ENCODE measurements around the gene FAM131B.
"Not testable (repeated sequence)": the region's sequence is repeated elsewhere in the genome, so short reads cannot be mapped to it uniquely, and the experiment has no call there.

The FAM131B gene

DNA sequence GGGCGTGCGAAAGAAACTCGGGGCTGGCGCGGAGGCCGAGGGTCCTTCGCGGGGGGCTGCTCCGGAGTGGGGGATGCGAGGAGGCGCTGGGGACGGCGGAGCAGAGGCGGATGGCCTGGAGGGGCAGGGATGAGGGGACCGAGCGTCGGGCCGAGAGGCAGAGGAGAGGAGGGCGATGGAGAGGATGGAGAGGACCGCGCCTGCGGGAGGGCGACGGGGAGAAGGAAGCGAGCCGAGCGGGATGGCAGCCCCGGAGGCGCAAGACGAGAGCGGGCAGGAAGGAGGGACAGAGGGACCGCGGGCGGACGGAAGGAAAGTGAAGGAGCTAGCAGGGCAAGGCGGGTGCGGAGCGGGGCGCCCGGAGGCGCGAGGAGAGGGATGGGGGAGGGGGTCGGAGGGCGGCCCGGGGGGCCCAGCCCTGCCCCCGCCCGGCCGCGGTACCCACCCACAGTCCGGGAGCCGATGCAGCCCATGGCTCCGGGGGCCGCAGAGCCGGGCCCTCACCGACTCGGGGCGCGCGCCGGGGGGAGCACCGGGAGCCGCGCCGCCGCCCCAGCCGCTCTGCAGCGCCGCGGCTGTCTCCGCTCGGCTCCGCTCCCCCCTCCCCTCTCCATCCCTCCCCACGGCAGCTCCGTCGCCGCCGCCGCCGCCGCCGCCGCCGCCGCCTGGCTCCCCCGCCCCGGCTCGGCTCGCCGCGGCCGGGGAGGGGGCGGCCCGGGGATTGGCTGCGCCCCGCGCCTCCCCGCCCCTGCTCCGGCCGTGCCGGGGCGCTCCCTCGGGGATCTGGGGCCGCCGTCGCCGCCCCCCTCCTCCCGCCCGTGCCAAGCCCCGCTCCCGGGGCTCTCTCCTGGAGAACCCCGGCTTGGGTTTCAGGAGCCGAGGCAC is at the start of gene FAM131B:
Gene FAM131B (minus strand): TSS at position 583 of the 885 bp plus-strand sequence. CDS start 110 bp downstream, at position 473.
- no peak for FAIRE-seq
- DNase-seq (ENCODE audit: low spot score), result peak; percentile 36

DNA sequence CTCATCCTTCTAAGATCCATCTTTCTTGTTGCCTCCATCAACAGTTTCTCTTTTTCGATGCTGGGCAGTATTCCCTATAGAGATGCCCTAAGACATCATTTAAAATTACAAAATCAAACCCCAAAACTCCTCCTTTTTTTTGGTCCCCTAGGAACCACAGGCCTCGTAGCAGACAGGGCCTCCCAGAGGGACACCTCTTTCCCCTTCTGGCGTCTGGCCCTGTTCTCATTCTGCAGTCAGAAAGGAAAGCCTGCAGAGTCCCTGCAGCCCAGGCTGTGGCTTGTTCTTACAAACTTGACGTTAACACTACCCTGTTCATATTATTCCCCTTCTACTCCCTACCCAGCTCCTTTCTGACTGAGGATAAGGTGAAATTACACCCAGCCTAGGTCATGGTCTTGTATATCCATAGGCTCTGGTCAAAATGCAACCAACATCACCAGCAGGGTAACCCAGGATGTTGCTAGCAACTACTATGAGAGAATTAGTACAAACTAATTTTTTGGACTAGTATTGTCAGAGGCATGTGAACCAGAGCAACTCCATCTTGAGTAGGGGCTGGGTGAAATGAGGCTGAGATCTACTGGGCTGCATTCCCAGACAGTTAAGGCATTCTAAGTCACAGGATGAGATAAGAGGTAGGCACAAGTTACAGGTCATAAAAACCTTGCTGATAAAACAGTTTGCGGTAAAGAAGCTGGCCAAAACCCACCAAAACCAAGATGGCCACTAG is 49.6 kb upstream of the FAM131B start:
- DNase-seq (ENCODE audit: low spot score) (no peak), FAIRE-seq (no peak)

DNA sequence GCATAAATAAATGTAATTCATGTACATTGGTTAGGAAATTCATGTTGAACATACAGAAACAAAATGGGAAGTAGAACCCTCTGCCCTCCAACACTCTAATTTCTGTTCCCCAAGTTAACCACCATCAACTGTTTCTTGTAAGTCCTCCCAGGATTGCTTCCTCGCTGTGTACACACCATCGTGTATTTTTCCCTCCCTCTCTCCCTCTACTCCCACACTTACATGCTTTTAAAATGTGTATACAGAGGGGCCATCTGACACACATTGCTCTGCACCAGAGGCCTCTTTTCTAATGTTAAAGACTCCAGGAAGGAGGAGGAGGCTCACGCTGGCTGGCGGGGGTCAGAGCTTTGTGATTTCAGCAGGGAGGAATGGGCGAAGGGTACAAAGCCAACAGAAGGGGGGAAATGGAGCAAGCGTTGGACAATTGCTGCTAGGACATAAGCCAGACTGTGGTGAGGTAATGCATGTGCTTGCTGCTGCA is 48.0 kb upstream of the FAM131B start:
- no peak for DNase-seq (ENCODE audit: low spot score)
- no peak for FAIRE-seq

DNA sequence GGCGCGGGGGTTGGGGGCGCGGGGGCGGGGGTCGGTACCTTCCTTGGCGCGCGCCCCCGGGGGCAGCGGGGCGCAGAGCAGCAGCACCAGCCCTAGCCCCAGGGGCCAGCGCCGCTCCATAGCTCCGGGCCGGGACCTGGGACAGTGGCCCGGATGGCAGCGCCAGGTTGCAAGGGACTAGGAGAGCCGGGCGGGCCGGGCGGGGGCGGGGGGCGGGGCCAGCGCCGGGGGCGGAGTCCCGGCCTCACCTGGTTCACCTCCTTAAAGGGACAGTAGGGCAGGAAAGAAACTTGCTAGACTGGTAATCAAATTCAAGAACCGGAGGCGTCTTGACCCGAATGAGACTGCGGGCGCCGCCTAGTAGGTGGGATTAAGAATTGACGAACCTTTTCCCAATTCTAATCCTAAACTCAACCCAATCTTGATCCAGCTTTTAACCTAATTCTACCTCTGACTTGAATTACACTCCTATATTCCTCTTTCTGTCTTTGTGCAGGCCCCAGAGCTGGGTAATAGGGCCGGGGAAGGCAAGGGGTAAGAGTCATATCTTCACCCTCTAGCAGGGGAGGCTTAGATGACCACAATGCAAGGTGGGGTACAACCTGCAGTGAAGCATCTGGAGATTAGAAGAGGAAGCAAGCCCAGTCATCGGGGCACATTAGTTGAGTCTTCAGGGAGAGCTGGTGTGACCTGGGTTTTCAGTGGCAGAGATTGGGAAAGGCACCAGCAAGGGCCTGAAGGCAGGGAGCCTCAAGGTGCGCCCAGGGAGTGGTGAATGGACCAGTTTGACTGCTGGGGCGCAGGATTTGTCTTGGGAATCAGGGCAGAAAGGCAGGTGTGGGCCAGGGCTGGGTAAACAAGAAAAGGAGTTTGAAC is 46.4 kb upstream of the FAM131B start, which contains the start of gene EPHA1:
Gene EPHA1 (minus strand): TSS at position 171 of the 876 bp plus-strand sequence. CDS start 51 bp downstream, at position 120.
- FAIRE-seq (no peak), DNase-seq (ENCODE audit: low spot score) (peak; percentile 20)

DNA sequence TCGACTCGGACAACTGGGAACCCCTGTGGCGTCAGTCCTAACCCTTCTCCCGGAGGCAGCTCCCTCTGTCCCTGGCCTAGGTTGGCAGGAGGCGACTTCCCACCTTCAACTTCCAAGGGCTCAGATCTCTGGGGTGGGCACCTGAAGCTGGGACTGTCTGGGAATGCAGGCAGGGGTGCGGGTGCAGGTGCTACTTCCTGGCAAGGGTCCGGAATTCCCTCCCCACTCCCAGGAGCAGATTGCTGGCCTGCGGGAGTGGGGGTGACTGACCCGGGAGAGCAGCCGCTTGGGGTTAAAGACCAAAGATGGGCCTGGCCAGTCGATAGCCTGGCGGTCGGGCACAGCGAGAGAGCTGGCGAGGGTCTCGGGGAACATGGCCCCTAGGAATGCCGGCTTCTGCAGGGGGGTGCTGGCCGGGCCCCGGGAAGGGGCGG is 45.8 kb upstream of the FAM131B start:
- FAIRE-seq, result no peak
- DNase-seq (ENCODE audit: low spot score), result no peak

DNA sequence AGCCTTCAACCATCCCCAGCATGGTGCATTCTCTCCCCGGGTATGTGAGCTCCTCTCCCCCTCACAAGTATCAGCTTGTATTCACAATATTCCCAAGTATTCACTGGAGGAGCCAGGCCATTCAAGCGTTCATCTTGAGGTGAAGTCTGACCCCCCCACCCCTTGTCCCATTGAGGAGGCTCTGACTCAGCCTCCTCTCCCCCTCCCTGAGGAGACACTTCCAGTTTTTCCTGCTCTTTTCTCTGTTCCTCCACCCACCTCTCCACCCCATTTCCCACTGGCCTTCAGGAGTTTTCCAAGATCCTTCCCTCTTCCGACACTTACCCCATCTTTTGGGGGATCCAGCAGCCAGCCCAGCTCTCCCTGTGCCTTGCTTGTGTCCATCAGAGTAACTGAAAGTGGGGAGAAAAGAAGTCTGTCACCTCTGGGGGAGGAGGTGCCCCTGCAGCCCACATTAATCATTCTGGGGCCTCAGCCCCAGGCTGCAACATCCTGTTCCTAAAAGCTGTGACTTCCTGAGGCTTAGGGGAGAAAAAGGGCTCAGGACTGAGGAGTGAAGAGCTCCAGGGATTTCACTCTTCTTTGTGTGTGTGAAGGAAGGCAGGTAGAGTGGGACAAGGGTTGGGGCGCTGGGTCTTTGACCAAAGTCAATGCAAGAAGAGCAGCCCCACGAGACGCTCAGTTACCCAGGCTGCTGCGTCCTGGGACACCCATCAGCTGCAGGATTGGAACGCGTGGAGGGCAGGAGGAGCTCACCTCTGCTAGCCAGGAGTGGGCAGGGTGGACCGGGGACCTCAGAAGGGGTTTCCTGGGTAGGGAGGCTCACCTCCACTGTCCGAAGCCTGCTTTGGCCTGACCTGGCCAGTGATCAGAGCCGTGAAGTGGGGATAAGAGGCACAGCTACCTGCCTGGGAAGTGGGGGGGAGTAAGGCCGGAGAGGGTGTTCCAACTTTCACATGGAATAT is 45.1 kb upstream of the FAM131B start:
- FAIRE-seq (no peak), DNase-seq (ENCODE audit: low spot score) (no peak)

DNA sequence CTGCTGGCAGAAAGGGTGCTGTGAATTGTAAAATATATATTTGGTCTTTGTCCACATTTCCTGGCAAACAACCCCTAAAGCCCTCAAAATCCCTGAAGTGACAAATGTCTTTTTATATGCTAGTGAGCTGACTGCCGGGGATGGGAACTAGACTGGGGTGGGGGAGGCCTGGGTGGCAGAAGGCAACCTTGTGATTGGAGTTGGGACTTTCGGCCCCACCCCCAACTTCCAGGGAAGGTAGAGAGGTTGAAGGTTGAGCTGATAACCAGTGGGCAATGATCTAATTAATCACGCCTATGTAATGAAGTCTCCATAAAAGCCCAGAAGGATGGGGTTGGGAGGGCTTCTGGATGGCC is 43.5 kb upstream of the FAM131B start:
- FAIRE-seq (no peak), DNase-seq (ENCODE audit: low spot score) (no peak)

DNA sequence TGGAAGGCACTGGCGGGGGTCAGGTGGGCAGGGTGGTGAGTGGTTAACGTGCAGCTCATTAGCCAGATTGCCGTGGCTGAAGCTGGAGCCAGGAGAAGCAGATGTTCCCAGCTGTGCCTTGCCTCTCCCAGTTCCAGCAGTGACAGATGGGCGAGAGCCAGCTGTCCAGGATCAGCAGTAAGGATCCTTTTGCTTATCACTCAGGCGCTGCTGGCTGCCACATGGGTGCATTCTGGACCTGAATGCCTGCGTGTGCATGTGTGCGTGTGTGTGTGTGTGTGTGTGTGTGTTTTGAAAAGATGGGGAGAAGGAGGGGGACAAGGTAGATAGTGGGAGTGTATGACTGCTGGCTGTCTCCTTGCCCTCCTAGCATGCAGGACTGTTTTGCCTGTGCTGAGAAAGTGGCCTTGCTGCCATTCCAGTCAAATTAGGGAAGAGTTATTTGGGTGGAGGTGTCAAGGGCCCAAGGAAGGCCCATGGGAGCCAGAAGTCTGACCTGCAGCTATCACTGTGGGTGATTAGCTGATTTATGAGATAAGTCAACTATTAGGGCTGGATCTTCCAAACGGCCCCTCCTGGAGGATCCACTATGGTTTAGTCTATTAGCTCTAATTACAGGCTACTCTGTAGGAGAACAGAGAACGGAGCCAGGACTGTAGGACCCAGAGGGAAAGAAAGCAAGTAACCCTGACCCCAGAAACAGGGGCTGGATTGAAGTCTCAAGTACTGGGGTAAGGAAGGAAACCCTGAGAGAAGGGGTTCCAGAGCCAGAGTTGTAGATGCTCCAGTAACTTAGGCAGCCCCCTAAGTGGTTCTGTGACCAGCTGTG is 42.9 kb upstream of the FAM131B start:
- FAIRE-seq (no peak), DNase-seq (ENCODE audit: low spot score) (no peak)

DNA sequence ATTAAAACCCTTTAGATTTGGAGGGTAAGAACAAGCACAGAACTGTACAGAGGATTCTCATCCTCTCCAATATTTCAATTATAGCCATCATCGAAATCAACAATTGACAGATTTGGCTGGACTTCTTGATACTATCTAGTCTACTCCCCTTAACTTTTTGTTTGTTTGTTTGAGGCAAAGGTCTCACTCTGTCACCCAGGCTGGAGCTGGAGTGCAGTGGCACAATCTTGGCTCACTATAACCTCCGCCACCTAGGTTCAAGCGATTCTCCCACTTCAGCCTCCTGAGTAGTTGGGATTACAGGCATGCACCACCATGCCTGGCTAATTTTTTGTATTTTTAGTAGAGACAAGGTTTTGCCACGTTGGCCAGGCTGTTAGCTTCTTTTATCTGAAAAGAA is 39.7 kb upstream of the FAM131B start:
- not testable (repeated sequence) for DNase-seq (ENCODE audit: low spot score); FAIRE-seq

DNA sequence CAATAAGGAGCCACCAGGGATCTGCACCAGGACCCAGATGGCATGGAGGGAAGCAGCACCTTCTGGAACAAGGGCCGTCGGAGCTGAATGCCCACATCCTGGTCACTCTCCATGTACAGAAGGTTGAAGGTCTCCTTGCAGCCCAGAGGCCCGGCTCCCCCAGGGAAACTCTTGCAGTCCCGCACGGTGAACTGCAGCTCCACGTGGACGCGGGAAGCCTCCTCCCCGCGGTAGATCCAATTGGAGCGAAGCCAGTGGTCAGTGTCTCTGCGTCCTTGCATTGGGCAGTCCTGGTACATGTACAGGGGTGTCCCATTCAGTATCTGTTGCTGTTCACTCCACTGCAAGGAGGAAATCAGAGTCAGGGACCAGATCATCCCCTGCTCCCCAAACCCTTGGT is 38.8 kb upstream of the FAM131B start:
- no peak for FAIRE-seq
- no peak for DNase-seq (ENCODE audit: low spot score)

DNA sequence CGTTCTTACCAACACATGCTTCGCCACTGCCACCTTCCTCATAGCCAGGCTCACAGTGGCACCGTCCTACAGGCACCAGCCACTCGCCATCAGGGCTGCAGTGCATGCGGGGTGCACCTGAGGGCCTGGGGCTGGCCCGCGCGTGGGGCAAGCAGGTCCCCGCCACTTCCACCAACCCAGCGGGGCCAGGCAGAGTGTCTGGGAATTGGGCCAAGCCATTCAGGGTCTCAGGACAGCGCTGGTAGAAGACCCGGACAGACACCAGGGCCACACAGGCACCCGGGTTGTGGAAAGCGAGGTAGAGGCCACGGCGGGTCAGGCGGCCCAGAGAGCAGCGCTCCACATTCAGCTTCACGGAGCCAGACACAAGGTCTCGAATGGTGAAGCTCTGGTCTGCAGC is 37.1 kb upstream of the FAM131B start:
- DNase-seq (ENCODE audit: low spot score) (no peak), FAIRE-seq (no peak)

DNA sequence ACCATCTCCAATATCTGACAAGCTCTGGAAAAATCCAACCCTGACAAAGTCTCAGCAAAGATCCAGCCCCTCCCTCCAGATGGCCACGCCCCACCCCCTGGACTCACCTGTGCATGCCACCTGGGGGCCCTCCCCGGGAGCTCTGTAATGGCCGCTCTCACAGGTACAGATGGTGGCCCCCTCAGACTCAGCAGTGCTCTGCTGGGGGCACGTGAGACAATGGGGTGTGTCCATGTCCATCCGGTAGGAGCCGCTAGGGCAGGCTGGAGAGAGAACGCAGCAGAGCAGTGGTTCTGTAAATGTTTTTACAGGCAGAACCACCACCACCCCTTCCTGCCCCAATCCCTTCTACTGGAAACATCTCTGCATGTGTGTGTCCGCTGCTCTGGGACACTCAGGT is 36.6 kb upstream of the FAM131B start:
- DNase-seq (ENCODE audit: low spot score), result no peak
- FAIRE-seq, result no peak

DNA sequence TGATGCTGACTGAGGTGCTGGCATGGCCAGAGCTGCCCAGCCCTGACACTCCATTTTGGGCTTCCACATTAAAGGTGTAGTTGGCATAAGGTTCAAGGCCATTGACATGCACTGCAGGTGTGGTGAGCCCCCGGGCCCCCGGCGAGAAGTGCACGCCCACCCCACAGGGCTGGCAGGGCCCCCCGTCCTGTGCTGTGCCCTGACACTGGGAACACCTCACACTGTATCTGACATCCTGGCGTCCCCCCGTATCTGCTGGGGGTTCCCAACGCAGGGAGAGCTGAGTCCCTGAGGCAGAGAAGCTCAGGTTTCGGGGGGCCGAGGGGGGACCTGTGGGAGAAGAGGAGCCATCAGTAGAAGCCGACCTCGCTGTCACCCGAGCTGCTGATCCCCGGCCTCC is 36.1 kb upstream of the FAM131B start:
- FAIRE-seq, result no peak
- DNase-seq (ENCODE audit: low spot score), result no peak

DNA sequence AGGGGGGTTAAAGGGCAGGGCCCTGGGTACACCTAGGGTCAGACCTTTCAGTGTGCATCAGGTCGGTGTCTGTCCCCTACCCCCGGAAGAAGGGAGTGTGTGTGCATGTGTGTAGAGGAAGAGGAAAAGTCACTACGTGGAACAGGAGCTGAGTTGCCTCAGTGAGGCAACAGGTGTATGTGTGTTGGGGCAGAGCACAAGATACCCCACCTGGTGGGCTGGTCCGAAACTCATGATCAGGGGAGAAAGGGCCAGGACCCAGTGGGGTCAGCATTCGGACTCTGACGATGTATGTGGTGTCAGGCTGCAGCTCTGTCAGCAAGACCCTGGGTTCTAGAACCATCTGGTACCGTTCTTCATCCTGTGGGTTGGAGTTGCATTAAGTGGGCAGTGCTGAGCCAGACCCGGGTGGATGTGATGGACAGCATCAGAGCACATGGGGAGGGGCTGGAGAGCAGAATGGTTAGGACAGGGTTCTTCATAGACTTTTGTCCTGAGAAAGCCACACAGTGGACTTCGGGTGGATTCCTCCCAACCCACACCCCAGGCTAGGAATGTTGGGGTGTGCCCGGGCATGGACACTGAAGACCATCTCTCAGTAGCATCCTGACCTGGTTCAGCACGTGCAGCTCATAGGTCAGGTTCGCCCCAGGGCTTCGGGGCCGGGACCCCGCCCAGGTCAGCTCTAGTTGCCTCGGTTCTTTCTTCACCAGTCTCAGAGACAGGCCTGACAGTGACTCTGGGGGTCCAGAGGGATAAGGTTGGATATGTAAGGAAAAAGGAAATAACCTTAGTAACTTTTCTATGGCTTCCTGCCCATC is 35.4 kb upstream of the FAM131B start:
- DNase-seq (ENCODE audit: low spot score) (no peak), FAIRE-seq (no peak)

DNA sequence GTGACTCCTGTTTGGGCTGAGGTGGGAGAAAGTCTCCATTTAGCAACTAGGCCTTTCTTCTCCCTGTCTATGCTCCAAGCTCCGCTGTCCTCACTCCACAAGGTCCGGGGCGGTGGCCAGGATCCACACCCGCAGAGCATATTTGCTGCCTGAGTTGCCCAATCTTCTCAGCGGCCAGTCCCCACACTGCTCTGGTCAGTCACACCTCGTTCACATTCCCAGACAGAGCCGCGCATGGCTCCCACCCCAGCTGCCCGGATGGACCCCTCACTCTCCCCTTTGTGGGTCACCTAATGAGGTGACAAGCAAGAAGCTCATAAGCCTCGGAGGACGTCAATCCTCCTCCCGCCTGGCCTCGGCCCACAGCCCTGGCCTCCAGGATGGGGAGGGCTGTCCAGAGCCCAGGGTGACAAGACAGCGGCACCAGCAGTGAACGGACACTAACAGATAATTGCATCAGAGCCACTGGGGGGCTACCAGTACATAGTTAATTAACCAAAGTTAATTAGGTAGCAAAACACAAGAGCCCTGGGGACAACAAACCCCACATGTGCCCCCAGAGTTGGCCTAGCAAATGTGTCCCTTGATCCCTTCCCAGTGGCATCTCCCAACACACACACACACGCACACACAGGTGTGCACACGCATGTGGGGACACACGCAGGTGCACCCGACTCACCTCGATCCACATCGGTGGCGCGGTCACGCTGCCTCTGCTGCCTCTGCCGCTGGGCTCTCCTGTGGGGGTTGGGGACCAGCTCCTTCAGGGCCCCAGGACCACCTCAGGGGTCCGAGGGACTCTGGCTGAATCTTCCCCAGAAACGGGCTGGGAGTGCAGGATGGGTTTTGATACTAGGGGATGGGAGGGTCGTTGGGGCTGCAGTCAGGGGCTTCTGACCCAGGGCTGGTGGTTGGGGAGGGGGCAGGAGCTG is 34.4 kb upstream of the FAM131B start:
- FAIRE-seq, result no peak

DNA sequence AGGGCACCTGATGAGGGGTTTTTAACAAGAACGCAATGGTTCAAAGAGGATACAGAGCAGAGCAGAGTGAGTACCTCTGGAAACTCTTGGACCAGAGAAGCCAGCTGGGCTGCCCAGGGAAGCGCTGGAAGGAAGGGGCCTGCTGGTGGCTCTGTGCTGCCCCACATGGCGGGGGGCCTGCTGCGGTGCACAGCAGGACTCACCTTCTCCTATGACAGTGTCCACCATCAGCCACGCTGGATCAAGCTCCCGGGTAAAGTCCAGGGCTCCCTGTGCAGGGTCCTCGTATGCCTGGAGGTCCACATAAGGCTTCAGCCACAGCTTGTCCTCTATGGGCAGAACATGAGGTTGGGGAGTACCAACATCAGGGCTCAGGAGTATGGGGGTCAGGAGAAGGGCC is 33.7 kb upstream of the FAM131B start:
- DNase-seq (ENCODE audit: low spot score) (no peak), FAIRE-seq (no peak)

More for the DNA sequence above, 34.4 kb upstream of the FAM131B start:
- no peak for DNase-seq (ENCODE audit: low spot score)
